IPS-18a (cell line): ENCODE data around the gene TIMP2.
"Not testable (repeated sequence)": the region's sequence is repeated elsewhere in the genome, so short reads cannot be mapped to it uniquely, and the experiment has no call there.

Experiments used
- H3K27ac ChIP-seq: one replicate; pipeline ENCODE4 v1.5.1; 2013; ENCODE audit warnings: low read length
- H3K27me3 ChIP-seq: one replicate; pipeline ENCODE4 v1.6.1; 2013; ENCODE audit warnings: mild to moderate bottlenecking, low read length; ENCODE audit not compliant: control insufficient read depth, insufficient read depth
- H3K36me3 ChIP-seq: one replicate; pipeline ENCODE4 v1.6.1; 2013; ENCODE audit warnings: low read depth, low read length; ENCODE audit not compliant: control insufficient read depth
- H3K4me1 ChIP-seq: one replicate; pipeline ENCODE4 v1.6.1; 2013; ENCODE audit warnings: low read depth, low read length; ENCODE audit not compliant: control insufficient read depth
- H3K4me3 ChIP-seq: one replicate; pipeline ENCODE4 v1.5.1; 2013; ENCODE audit warnings: low read length
- H3K9ac ChIP-seq: one replicate; pipeline ENCODE4 v1.6.1; 2013; ENCODE audit warnings: mild to moderate bottlenecking, low read length, moderate library complexity
- H3K9me3 ChIP-seq: one replicate; pipeline ENCODE4 v1.6.1; 2013; ENCODE audit warnings: low read depth, low read length; ENCODE audit not compliant: control insufficient read depth

TIMP2 gene

GRCh38 chr17:78953356-78954350 is 28.5 kb upstream of the TIMP2 start:
- H3K9ac ChIP-seq, result no peak overlapping the region
- H3K27me3 ChIP-seq, result no peaks in the 10 kb centered on the region

DNA sequence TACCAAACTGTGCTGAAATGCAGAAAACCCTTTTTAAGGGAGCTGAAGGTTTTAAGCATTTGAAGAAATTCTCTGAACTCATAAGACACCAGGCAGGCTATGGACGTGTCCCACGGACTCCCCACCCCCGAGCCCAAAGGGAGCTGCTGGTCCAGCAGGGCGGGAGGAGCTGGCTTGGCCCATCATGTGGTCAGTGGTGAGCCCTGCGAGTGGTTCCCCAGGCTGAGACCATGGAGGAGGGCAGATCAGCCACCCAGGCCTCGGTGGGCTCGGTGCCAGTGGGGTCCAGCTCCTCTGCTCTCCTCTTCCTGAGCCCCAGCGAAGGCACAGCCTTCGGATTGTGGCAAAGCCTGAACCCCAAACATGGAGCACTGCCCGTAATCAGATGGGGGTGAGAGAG is 27.5 kb upstream of the TIMP2 start:
- Histone ChIP-seq H3K4me3 (no peak overlapping the region), H3K9ac (no peak overlapping the region), H3K36me3 (no peaks in the 10 kb centered on the region), H3K9me3 (no peaks in the 10 kb centered on the region), H3K27ac (no peak overlapping the region), H3K27me3 (no peaks in the 10 kb centered on the region), H3K4me1 (no peaks in the 10 kb centered on the region)

More at GRCh38 chr17:78953356-78954350, 28.5 kb upstream of the TIMP2 start:
- Histone ChIP-seq H3K4me1 (no peaks in the 10 kb centered on the region), H3K9me3 (no peaks in the 10 kb centered on the region), H3K27ac (no peak overlapping the region), H3K4me3 (no peak overlapping the region), H3K36me3 (no peaks in the 10 kb centered on the region)

GRCh38 chr17:78951967-78952551 is 26.9 kb upstream of the TIMP2 start:
- H3K4me3 ChIP-seq, result no peak overlapping the region
- H3K9ac ChIP-seq, result no peak overlapping the region
- no peaks in the 10 kb centered on the region for H3K9me3 ChIP-seq
- no peaks in the 10 kb centered on the region for H3K27me3 ChIP-seq
- no peak overlapping the region for H3K27ac ChIP-seq
- no peaks in the 10 kb centered on the region for H3K36me3 ChIP-seq
- no peaks in the 10 kb centered on the region for H3K4me1 ChIP-seq

GRCh38 chr17:78950870-78951269 is 25.7 kb upstream of the TIMP2 start:
- Histone ChIP-seq H3K27me3 (no peaks in the 10 kb centered on the region), H3K36me3 (no peaks in the 10 kb centered on the region), H3K9ac (no peak overlapping the region), H3K27ac (no peak overlapping the region), H3K9me3 (no peaks in the 10 kb centered on the region), H3K4me3 (no peak overlapping the region), H3K4me1 (no peaks in the 10 kb centered on the region)

GRCh38 chr17:78947235-78948149 is 22.3 kb upstream of the TIMP2 start:
- Histone ChIP-seq H3K36me3 (no peaks in the 10 kb centered on the region), H3K9ac (no peak overlapping the region), H3K4me3 (no peak overlapping the region), H3K27me3 (no peaks in the 10 kb centered on the region), H3K4me1 (no peaks in the 10 kb centered on the region), H3K27ac (no peak overlapping the region), H3K9me3 (no peaks in the 10 kb centered on the region)

DNA sequence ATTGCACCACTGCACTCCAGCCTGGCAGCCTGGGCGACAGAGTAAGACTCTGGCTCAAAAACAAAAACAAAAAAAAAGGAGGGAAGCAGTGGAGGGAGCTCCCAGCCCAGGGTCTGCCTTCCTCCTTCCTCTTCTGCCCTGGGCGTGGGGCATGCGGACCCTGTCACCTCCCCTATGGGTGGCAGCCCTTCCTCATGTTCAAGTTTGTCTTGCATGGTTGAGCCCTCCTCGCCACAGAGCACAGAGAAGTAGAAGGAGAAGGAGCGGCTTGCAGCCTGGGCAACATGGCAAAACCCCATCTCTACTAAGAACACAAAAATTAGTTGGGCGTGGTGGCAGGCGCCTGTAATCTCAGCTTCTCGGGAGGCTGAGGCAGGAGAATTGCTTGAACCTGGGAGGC is 21.4 kb upstream of the TIMP2 start:
- Histone ChIP-seq H3K9ac (no peak overlapping the region), H3K4me1 (no peaks in the 10 kb centered on the region), H3K27me3 (no peaks in the 10 kb centered on the region), H3K36me3 (no peaks in the 10 kb centered on the region), H3K4me3 (no peak overlapping the region), H3K9me3 (no peaks in the 10 kb centered on the region), H3K27ac (no peak overlapping the region)

- no peaks in the 10 kb centered on the region for H3K27me3 ChIP-seq
- no peak overlapping the region for H3K4me3 ChIP-seq
- H3K4me1 ChIP-seq, result no peaks in the 10 kb centered on the region
- H3K9ac ChIP-seq, result no peak overlapping the region
- H3K36me3 ChIP-seq, result no peaks in the 10 kb centered on the region
- H3K27ac ChIP-seq, result no peak overlapping the region
- no peaks in the 10 kb centered on the region for H3K9me3 ChIP-seq
Observed at GRCh38 chr17:78946131-78946530, 20.9 kb upstream of the TIMP2 start.

GRCh38 chr17:78945455-78945854 is 20.3 kb upstream of the TIMP2 start:
- not testable (repeated sequence) for H3K9me3 ChIP-seq

GRCh38 chr17:78944956-78945355 is 19.8 kb upstream of the TIMP2 start:
- H3K27ac ChIP-seq, result no peak overlapping the region
- H3K27me3 ChIP-seq, result no peaks in the 10 kb centered on the region
- no peaks in the 10 kb centered on the region for H3K4me1 ChIP-seq
- no peak overlapping the region for H3K9ac ChIP-seq
- H3K9me3 ChIP-seq, result no peaks in the 10 kb centered on the region
- no peaks in the 10 kb centered on the region for H3K36me3 ChIP-seq
- H3K4me3 ChIP-seq, result no peak overlapping the region

More at GRCh38 chr17:78945455-78945854, 20.3 kb upstream of the TIMP2 start:
- H3K9ac ChIP-seq, H3K4me3 ChIP-seq, H3K36me3 ChIP-seq, H3K27me3 ChIP-seq, H3K4me1 ChIP-seq, H3K27ac ChIP-seq: not testable (repeated sequence)

DNA sequence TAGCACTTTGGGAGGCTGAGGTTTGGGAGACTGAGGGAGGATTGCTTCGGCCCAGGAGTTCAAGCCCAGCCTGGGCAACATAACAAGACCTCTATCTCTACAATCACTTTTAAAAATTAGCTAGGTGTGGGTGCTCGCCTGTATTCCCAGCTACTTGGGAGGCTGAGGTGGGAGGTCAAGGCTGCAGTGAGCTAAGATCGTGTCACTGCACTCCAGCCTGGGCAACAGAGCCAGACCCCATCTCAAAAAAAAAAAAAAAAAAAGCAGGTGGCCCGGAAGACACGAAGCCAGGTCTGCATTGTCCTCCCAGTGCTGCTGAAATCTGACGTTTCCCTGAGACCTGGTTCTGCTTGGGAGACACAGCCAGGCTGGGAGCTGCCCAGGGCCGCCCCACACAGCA is 18.8 kb upstream of the TIMP2 start:
- no peak overlapping the region for H3K4me3 ChIP-seq
- no peaks in the 10 kb centered on the region for H3K36me3 ChIP-seq
- no peak overlapping the region for H3K27ac ChIP-seq
- H3K9me3 ChIP-seq, result no peaks in the 10 kb centered on the region
- H3K27me3 ChIP-seq, result no peaks in the 10 kb centered on the region
- no peak overlapping the region for H3K9ac ChIP-seq
- H3K4me1 ChIP-seq, result no peaks in the 10 kb centered on the region

GRCh38 chr17:78940708-78941107 is 15.5 kb upstream of the TIMP2 start:
- Histone ChIP-seq H3K27me3 (no peaks in the 10 kb centered on the region), H3K36me3 (no peaks in the 10 kb centered on the region), H3K27ac (no peak overlapping the region), H3K4me1 (no peaks in the 10 kb centered on the region), H3K9ac (no peak overlapping the region), H3K9me3 (no peaks in the 10 kb centered on the region), H3K4me3 (no peak overlapping the region)
